ENCODE measurements around the gene CC2D2B. TPM values are rescaled to one million over a fixed set of nuclear protein-coding genes. Genes with fewer than 3 reads are reported as not detected.
"Not testable (repeated sequence)": the region's sequence is repeated elsewhere in the genome, so short reads cannot be mapped to it uniquely, and the experiment has no call there.

CC2D2B gene
- polyA plus RNA-seq, 1 experiment = not detected

DNA sequence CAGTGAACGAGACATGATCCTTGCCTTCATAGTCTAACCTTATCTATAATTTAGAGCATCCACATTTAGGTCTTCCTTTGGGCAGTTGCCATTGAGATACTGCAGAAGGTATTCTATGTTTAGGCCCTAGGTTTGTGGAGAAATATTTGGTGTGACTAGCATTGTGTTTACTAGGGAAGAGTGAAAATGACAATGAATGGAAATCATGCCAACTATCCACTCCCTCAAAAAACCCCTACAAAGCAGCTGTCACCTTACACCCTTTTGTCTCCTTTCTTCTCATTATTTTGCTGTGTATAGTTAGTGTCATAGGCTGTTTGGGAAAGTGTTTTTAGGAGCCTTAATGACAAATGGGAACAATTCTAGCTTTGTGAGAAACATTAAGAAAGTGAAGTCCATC is 138.8 kb downstream of the CC2D2B start:
- CTCF ChIA-PET = interaction anchor here (0.9 to 1.1 kb wide), 2 partner anchors 30 to 294 kb away, joined by 3 to 4 read pairs; no protein-coding TSS in a partner anchor

GRCh38 chr10:96047004-96047649 is 139.4 kb downstream of the CC2D2B start:
- H3K27ac ChIP-seq (ENCODE audit: low read depth, low read length) = no peak overlapping the region
- H3K9me3 ChIP-seq (ENCODE audit: control insufficient read depth, insufficient read depth, low read length) = peaks cover 4% of the 10 kb centered on the region; the same call in 1 of the 2 replicates
- TF ChIP-seq CTCF (IDR thresholded peaks at IDR 0.05; ENCODE audit: low read depth, low read length) = no peak
- ChIA-PET CTCF (interaction anchor here (0.9 to 1.3 kb wide), 3 partner anchors 30 to 353 kb away, joined by 3 to 4 read pairs (median 3); partner anchors contain the start of gene TCTN3), POLR2A (no interaction called here)
- no peaks in the 10 kb centered on the region for H3K27me3 ChIP-seq (ENCODE audit: control insufficient read depth, insufficient read depth, low read length)
- DNase-seq (ENCODE audit: low read depth, low spot score) = no peak
- H3K4me3 ChIP-seq (ENCODE audit: low read depth, low read length) = no peak overlapping the region

More for the DNA sequence above, 138.8 kb downstream of the CC2D2B start:
- H3K9me3 ChIP-seq (ENCODE audit: control insufficient read depth, insufficient read depth, low read length) = peaks cover 4% of the 10 kb centered on the region; the same call in 1 of the 2 replicates
- H3K27ac ChIP-seq (ENCODE audit: low read depth, low read length) = no peak overlapping the region
- DNase-seq (ENCODE audit: low read depth, low spot score) = no peak
- POLR2A ChIA-PET = no interaction called here
- H3K4me3 ChIP-seq (ENCODE audit: low read depth, low read length) = no peak overlapping the region
- no peaks in the 10 kb centered on the region for H3K27me3 ChIP-seq (ENCODE audit: control insufficient read depth, insufficient read depth, low read length)
- no peak for TF ChIP-seq CTCF (IDR thresholded peaks at IDR 0.05; ENCODE audit: low read depth, low read length)

DNA sequence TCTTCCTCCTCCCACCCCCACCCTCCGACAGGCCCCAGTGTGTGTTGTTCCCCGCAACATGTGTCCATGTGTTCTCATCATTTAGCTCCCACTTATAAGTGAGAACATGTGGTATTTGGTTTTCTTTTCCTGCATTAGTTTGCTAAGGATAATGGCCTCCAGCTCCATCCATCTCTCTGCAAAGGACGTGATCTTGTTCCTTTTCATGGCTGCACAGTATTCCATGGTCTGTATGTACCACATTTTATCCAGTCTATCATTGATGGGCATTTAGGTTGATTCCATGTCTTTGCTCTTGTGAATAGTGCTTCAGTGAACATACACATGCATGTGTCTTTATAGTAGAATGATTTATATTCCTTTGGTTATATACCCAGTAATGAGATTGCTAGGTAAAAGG is 140.2 kb downstream of the CC2D2B start:
- CTCF ChIA-PET = interaction anchor here (1.3 to 2.0 kb wide), 2 partner anchors 31 to 354 kb away, joined by 3 to 5 read pairs; partner anchors contain the start of gene TCTN3

DNA sequence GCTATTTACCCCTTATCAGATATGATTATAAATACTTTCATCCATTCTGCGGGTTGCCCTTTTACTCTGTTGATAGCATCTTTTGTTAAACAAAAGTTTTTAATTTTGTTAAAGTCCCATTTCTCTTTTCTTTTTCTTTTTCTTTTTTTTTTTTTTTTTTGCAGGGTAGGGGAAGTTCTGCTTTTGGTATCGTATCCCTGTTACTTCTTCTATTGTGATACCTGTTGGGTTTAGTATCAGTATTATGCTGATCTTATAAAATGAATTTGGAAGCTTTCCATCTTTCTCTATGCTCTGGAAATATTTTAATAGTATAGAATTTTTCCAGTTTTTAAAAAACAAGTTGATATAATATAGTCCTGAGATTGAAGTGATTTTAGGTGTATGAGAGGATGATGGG is 141.6 kb downstream of the CC2D2B start:
- CTCF ChIA-PET = interaction anchor here (0.7 to 2.0 kb wide), 4 partner anchors 32 to 367 kb away, joined by 3 to 5 read pairs (median 5); no protein-coding TSS in a partner anchor
- no peaks in the 10 kb centered on the region for H3K9me3 ChIP-seq (ENCODE audit: control insufficient read depth, insufficient read depth, low read length)
- no peak for TF ChIP-seq CTCF (IDR thresholded peaks at IDR 0.05; ENCODE audit: low read depth, low read length)

More for the DNA sequence above, 140.2 kb downstream of the CC2D2B start:
- H3K27me3 ChIP-seq (ENCODE audit: control insufficient read depth, insufficient read depth, low read length); H3K9me3 ChIP-seq (ENCODE audit: control insufficient read depth, insufficient read depth, low read length); POLR2A ChIA-PET; DNase-seq (ENCODE audit: low read depth, low spot score); H3K27ac ChIP-seq (ENCODE audit: low read depth, low read length); H3K4me3 ChIP-seq (ENCODE audit: low read depth, low read length): not testable (repeated sequence)

GRCh38 chr10:96053985-96054384 is 146.2 kb downstream of the CC2D2B start:
- no peaks in the 10 kb centered on the region for H3K27me3 ChIP-seq (ENCODE audit: control insufficient read depth, insufficient read depth, low read length)
- no peaks in the 10 kb centered on the region for H3K9me3 ChIP-seq (ENCODE audit: control insufficient read depth, insufficient read depth, low read length)
- ChIA-PET POLR2A (no interaction called here), CTCF (interaction anchor here (0.6 to 1.3 kb wide), 2 partner anchors 37 to 176 kb away, joined by 3 read pairs; no protein-coding TSS in a partner anchor)
- TF ChIP-seq CTCF (IDR thresholded peaks at IDR 0.05; ENCODE audit: low read depth, low read length) = no peak
- no peak for DNase-seq (ENCODE audit: low read depth, low spot score)
- H3K27ac ChIP-seq (ENCODE audit: low read depth, low read length) = no peak overlapping the region
- H3K4me3 ChIP-seq (ENCODE audit: low read depth, low read length) = no peak overlapping the region

More for the DNA sequence above, 141.6 kb downstream of the CC2D2B start:
- H3K27ac ChIP-seq (ENCODE audit: low read depth, low read length) = no peak overlapping the region
- no peak overlapping the region for H3K4me3 ChIP-seq (ENCODE audit: low read depth, low read length)
- no peaks in the 10 kb centered on the region for H3K27me3 ChIP-seq (ENCODE audit: control insufficient read depth, insufficient read depth, low read length)
- DNase-seq (ENCODE audit: low read depth, low spot score) = no peak
- POLR2A ChIA-PET = interaction anchor here (0.6 kb wide), 1 partner anchor 81 kb away, joined by 3 read pairs; the partner anchor contains the start of gene ZNF518A

Data from AG04450 (cell line).